ENCODE measurements around the gene PDE8A.
A peak's percentile ranks its signal among the peaks of the same experiment; 100 is the strongest.

Gene PDE8A

DNA sequence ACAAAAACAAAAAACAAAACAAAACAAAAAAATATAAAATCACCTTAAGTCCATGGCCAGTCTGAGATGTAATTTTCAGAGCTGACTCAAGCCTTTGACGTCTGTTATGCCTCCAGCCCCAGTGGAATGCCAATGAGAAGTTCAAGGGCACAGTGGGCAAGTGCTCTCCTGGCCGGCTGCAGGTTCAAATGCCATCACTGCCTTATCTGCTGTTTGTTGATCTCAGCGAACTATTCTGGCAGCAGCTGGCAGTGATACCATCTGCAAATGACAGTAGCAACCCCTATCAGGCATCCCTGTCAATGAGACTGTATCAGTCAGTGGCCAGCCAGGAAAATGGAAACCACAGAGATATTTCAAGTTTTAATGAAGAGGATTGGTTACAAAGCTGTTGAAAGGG lies 10.8 kb upstream of the PDE8A start:
- no peak for TF ChIP-seq CTCF (IDR thresholded peaks at IDR 0.05; ENCODE audit: low read depth, low read length, missing control alignments)
- H3K4me3 ChIP-seq (replicated peaks; ENCODE audit: low read depth, low read length) = no peak overlapping the region
- DNase-seq (ENCODE audit: extremely low read depth, low read depth) = no peak

DNA sequence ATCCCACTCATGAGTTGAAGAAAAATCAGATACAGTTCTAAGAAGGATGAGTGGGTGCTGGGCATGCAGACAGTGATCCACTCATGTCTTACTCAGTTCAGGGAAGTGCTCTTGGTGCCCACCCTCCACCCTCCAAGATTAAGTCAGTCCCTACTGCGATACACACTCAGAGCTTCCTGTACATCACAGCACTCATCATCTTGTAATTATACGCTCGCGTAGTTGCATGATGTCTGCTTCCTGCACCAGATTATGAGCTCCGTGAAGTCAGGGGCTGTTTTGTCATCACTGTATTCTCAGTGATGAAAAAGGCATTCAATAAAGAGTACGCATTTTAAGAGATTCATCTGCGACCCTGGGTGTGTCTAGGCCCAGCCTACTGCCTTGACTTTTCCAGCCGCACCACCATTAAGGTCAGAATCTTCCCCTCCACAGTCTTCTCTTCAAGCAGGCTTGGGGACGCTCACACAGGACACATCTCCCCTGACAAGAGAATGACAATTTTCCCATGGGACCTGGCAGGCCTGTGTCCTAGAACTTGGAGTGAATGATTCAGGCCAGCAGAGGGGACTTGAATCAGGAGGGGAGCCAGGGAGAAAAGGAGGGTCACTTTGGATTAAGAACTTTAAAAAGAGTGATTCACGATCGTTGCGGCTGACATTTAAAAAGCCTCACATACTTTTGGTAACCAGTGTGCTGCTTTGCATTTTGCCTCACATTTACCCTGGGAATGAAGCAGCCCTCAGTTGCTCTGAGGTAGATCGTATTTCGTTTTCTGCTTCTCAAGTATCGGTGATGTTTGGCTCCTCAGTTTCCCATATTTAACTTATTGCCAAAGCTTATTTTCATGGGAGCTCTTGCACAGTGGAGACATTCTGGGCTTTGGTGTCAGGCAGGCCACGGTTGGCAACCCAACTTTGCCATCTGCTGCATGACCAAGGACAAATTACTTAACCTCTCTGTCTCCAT lies 7.9 kb upstream of the PDE8A start:
- no peak overlapping the region for H3K4me3 ChIP-seq (replicated peaks; ENCODE audit: low read depth, low read length)
- DNase-seq (ENCODE audit: extremely low read depth, low read depth) = no peak
- no peak for TF ChIP-seq CTCF (IDR thresholded peaks at IDR 0.05; ENCODE audit: low read depth, low read length, missing control alignments)

GRCh38 chr15:84975871-84976351 lies 5.7 kb upstream of the PDE8A start:
- no peak overlapping the region for H3K4me3 ChIP-seq (replicated peaks; ENCODE audit: low read depth, low read length)
- no peak for TF ChIP-seq CTCF (IDR thresholded peaks at IDR 0.05; ENCODE audit: low read depth, low read length, missing control alignments)
- no peak for DNase-seq (ENCODE audit: extremely low read depth, low read depth)

DNA sequence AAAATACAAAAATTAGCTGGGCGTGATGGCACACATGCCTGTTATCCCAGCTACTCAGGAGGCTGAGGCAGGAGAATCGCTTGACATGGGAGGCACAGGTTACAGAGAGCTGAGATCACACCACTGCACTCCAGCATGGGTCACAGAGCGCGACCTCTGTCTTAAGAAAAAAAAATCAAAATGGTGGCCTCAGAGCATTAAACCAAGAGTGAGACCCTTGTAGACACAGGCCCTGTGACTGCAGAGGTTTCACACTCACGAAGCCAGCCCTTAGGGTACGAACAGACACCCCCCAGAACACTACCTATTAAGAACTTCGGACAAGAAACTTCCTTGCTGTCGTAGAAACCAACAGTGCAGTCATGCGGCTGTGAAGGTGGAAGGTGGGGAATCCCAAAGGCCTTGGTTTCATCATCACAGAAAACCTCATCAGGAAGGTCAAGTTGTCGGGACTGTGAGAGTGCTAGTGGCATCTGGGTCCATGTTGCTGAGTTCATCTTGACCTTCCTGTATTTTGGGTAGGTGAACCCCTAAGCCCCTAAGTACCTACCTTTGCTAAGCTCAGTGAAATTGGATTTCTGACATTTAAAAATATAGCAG lies 4.8 kb upstream of the PDE8A start:
- H3K4me3 ChIP-seq (replicated peaks; ENCODE audit: low read depth, low read length) = no peak overlapping the region
- no peak for DNase-seq (ENCODE audit: extremely low read depth, low read depth)
- TF ChIP-seq CTCF (IDR thresholded peaks at IDR 0.05; ENCODE audit: low read depth, low read length, missing control alignments) = no peak

GRCh38 chr15:84979651-84980050 lies 2.0 kb upstream of the PDE8A start:
- DNase-seq (ENCODE audit: extremely low read depth, low read depth) = no peak
- no peak for TF ChIP-seq CTCF (IDR thresholded peaks at IDR 0.05; ENCODE audit: low read depth, low read length, missing control alignments)
- H3K4me3 ChIP-seq (replicated peaks; ENCODE audit: low read depth, low read length) = peak overlapping the region; percentile 70; the same call in 1 of the 2 replicates

- peak overlapping the region; percentile 70 for H3K4me3 ChIP-seq (replicated peaks; ENCODE audit: low read depth, low read length)
- no peak for TF ChIP-seq CTCF (IDR thresholded peaks at IDR 0.05; ENCODE audit: low read depth, low read length, missing control alignments)
- DNase-seq (ENCODE audit: extremely low read depth, low read depth) = peak; percentile 37
Observed at GRCh38 chr15:84980196-84981053, 1.2 kb upstream of the PDE8A start.
